GM12878 (cell line): ENCODE data around the gene RASAL2. TPM values are rescaled to one million over a fixed set of nuclear protein-coding genes. Genes with fewer than 3 reads are reported as not detected.

Source experiments
- CBFB ChIP-seq: IDR thresholded peaks from 2 replicates; pipeline ENCODE4 v1.6.1; 2016; ENCODE audit warnings: antibody characterized with exemption, low read depth
- CREB1 ChIP-seq: IDR thresholded peaks from 2 replicates; pipeline ENCODE4 v1.6.1; 2012; ENCODE audit warnings: low read depth, mild to moderate bottlenecking, inconsistent platforms
- CTCF ChIP-seq, 3 experiments: IDR thresholded peaks in 2 of 3; conservative IDR thresholded peaks in 1 of 3; 2 replicates each; pipeline ENCODE4 v1.5.1; 2011; ENCODE audit warnings: low read depth in 3 of 3, low read length in 3 of 3, mild to moderate bottlenecking in 3 of 3, control low read depth in 2 of 3, moderate library complexity in 2 of 3, inconsistent platforms in 1 of 3, mixed read lengths in 1 of 3; ENCODE audit not compliant: control insufficient read depth in 2 of 3, insufficient read depth in 1 of 3; ENCODE audit errors: extremely low read depth in 1 of 3
- FOXK2 ChIP-seq: fragments of 450-650 bp; IDR thresholded peaks from 2 replicates; pipeline ENCODE4 v1.6.1; 2017; ENCODE audit warnings: mild to moderate bottlenecking, moderate library complexity
- JUNB ChIP-seq: IDR thresholded peaks from 2 replicates; pipeline ENCODE4 v1.6.1; 2016; ENCODE audit warnings: antibody characterized with exemption, mild to moderate bottlenecking
- JUND ChIP-seq: IDR thresholded peaks from 2 replicates; pipeline ENCODE4 v1.6.1; 2012; ENCODE audit warnings: low read depth, mild to moderate bottlenecking, low read length, improper control_type of control experiment, moderate library complexity
- NFXL1 ChIP-seq: fragments of 450-650 bp; IDR thresholded peaks from 2 replicates; pipeline ENCODE4 v1.6.1; 2017; ENCODE audit warnings: antibody characterized with exemption, mild to moderate bottlenecking, borderline replicate concordance
- NFYB ChIP-seq: IDR thresholded peaks from 2 replicates; pipeline ENCODE4 v1.6.1; 2011; ENCODE audit warnings: low read depth, mild to moderate bottlenecking, low read length, improper control_type of control experiment, moderate library complexity; ENCODE audit not compliant: insufficient read depth
- NKRF ChIP-seq: fragments of 450-650 bp; conservative IDR thresholded peaks from 2 replicates; pipeline ENCODE4 v1.6.1; 2017; ENCODE audit warnings: mild to moderate bottlenecking, moderate library complexity
- NRF1 ChIP-seq: conservative IDR thresholded peaks from 2 replicates; pipeline ENCODE4 v1.6.1; 2011; ENCODE audit warnings: mild to moderate bottlenecking, low read depth, low read length, improper control_type of control experiment
- PML ChIP-seq: IDR thresholded peaks from 2 replicates; pipeline ENCODE4 v1.6.1; 2012; ENCODE audit warnings: low read length, inconsistent platforms
- POLR2AphosphoS2 ChIP-seq: IDR thresholded peaks from 2 replicates; pipeline ENCODE4 v1.6.1; 2011; ENCODE audit warnings: low read depth, mild to moderate bottlenecking, low read length, improper control_type of control experiment, moderate library complexity
- RAD51 ChIP-seq: fragments of 450-650 bp; IDR thresholded peaks from 2 replicates; pipeline ENCODE4 v1.6.1; 2016; ENCODE audit warnings: moderate library complexity, mild to moderate bottlenecking, inconsistent platforms
- RBBP5 ChIP-seq: fragments of 200-600 bp; sonication (generic); conservative IDR thresholded peaks from 2 replicates; pipeline ENCODE4 v1.6.1; 2016
- SREBF1 ChIP-seq: IDR thresholded peaks from 2 replicates; pipeline ENCODE4 v1.6.1; 2012; ENCODE audit warnings: mild to moderate bottlenecking, low read length
- TCF3 ChIP-seq: IDR thresholded peaks from 2 replicates; pipeline ENCODE4 v1.6.1; 2012; ENCODE audit warnings: low read depth, mild to moderate bottlenecking, low read length, borderline replicate concordance; ENCODE audit not compliant: insufficient read depth
- ZBED1 ChIP-seq: IDR thresholded peaks from 2 replicates; pipeline ENCODE4 v1.6.1; 2016; ENCODE audit warnings: borderline replicate concordance
- polyA plus RNA-seq, 11 experiments: library from polyadenylated mRNA; depleted of rRNA in 4 of 11; unstranded in 6 of 11; stranded (reverse) in 5 of 11; fragments of >200 nt; fragmentation: Nextera tagmentation in 4 of 11; fragmentation: Illumina TruSeq in 1 of 11; extraction: Ambion mirVana in 4 of 11; extraction: Trizol in 1 of 11; gene quantifications; 1 replicate in 1 of 11; 2 replicates in 10 of 11; pipeline versions ENCODE4 v1.2.1 to v1.2.3, GENCODE V29; 2011 to 2016; ENCODE audit warnings: inconsistent platforms in 2 of 11, missing spikeins in 2 of 11, low read depth in 1 of 11
- total RNA-seq, 4 experiments: library from RNA; depleted of rRNA in 3 of 4; stranded (reverse); fragments of >200 nt in 3 of 4; fragmentation: Illumina TruSeq in 1 of 4; extraction: Trizol in 1 of 4; gene quantifications; 2 replicates each; pipeline versions ENCODE4 v1.2.1 to v1.2.3, GENCODE V29; 2013 to 2021
- TF ChIP-seq, protein P1 (sequence below): fragments of 450-650 bp; IDR thresholded peaks from 2 replicates; pipeline ENCODE4 v1.6.1; 2018; ENCODE audit warnings: borderline replicate concordance, mild to moderate bottlenecking; ENCODE audit not compliant: partially characterized antibody
- TF ChIP-seq, protein P2 (sequence below): IDR thresholded peaks from 2 replicates; pipeline ENCODE4 v1.6.1; 2012; ENCODE audit warnings: low read depth, low read length, improper control_type of control experiment
- TF ChIP-seq, protein P3 (sequence below): fragments of 450-650 bp; IDR thresholded peaks from 2 replicates; pipeline ENCODE4 v1.6.1; 2017; ENCODE audit warnings: mild to moderate bottlenecking, moderate library complexity

Gene RASAL2
- total and polyA plus RNA-seq, 10 of the 15 experiments (the other 5 are each of a cell fraction or from before 2014, with no cell fraction given), result 0.02 to 6.9 (median 0.17) TPM; not detected in 1

- peak; percentile 34; the same call in 1 of the 2 replicates for TF ChIP-seq RAD51
- TF ChIP-seq, protein P1, sequence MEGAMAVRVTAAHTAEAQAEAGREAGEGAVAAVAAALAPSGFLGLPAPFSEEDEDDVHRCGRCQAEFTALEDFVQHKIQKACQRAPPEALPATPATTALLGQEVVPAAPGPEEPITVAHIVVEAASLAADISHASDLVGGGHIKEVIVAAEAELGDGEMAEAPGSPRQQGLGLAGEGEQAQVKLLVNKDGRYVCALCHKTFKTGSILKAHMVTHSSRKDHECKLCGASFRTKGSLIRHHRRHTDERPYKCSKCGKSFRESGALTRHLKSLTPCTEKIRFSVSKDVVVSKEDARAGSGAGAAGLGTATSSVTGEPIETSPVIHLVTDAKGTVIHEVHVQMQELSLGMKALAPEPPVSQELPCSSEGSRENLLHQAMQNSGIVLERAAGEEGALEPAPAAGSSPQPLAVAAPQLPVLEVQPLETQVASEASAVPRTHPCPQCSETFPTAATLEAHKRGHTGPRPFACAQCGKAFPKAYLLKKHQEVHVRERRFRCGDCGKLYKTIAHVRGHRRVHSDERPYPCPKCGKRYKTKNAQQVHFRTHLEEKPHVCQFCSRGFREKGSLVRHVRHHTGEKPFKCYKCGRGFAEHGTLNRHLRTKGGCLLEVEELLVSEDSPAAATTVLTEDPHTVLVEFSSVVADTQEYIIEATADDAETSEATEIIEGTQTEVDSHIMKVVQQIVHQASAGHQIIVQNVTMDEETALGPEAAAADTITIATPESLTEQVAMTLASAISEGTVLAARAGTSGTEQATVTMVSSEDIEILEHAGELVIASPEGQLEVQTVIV, result no peak
- no peak for TF ChIP-seq ZBED1
- TF ChIP-seq NKRF, result peak; percentile 71; the same call in 1 of the 2 replicates
- no peak for TF ChIP-seq FOXK2
- TF ChIP-seq SREBF1, result no peak
- no peak for TF ChIP-seq RBBP5
- no peak for TF ChIP-seq NFYB
- TF ChIP-seq, protein P2, sequence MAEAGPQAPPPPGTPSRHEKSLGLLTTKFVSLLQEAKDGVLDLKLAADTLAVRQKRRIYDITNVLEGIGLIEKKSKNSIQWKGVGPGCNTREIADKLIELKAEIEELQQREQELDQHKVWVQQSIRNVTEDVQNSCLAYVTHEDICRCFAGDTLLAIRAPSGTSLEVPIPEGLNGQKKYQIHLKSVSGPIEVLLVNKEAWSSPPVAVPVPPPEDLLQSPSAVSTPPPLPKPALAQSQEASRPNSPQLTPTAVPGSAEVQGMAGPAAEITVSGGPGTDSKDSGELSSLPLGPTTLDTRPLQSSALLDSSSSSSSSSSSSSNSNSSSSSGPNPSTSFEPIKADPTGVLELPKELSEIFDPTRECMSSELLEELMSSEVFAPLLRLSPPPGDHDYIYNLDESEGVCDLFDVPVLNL, result peak; percentile 77; the same call in 1 of the 2 replicates
- TF ChIP-seq, protein P3, sequence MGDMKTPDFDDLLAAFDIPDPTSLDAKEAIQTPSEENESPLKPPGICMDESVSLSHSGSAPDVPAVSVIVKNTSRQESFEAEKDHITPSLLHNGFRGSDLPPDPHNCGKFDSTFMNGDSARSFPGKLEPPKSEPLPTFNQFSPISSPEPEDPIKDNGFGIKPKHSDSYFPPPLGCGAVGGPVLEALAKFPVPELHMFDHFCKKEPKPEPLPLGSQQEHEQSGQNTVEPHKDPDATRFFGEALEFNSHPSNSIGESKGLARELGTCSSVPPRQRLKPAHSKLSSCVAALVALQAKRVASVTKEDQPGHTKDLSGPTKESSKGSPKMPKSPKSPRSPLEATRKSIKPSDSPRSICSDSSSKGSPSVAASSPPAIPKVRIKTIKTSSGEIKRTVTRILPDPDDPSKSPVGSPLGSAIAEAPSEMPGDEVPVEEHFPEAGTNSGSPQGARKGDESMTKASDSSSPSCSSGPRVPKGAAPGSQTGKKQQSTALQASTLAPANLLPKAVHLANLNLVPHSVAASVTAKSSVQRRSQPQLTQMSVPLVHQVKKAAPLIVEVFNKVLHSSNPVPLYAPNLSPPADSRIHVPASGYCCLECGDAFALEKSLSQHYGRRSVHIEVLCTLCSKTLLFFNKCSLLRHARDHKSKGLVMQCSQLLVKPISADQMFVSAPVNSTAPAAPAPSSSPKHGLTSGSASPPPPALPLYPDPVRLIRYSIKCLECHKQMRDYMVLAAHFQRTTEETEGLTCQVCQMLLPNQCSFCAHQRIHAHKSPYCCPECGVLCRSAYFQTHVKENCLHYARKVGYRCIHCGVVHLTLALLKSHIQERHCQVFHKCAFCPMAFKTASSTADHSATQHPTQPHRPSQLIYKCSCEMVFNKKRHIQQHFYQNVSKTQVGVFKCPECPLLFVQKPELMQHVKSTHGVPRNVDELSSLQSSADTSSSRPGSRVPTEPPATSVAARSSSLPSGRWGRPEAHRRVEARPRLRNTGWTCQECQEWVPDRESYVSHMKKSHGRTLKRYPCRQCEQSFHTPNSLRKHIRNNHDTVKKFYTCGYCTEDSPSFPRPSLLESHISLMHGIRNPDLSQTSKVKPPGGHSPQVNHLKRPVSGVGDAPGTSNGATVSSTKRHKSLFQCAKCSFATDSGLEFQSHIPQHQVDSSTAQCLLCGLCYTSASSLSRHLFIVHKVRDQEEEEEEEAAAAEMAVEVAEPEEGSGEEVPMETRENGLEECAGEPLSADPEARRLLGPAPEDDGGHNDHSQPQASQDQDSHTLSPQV, result no peak
- no peak for TF ChIP-seq TCF3
- no peak for TF ChIP-seq JUND
- no peak for TF ChIP-seq POLR2AphosphoS2
- TF ChIP-seq JUNB, result no peak
- TF ChIP-seq CREB1, result peak; percentile 78
- no peak for TF ChIP-seq PML
- no peak for TF ChIP-seq CBFB
- TF ChIP-seq NRF1, result no peak
- TF ChIP-seq CTCF (IDR thresholded peaks at IDR 0.05 in 2 of 3, conservative IDR thresholded peaks at IDR 0.05 in 1 of 3; ENCODE audit: control insufficient read depth in 2 of 3, extremely low read depth in 1 of 3, insufficient read depth in 1 of 3, low read depth in 3 of 3, low read length in 3 of 3), result no peak
- 0 out of 2 replicates have a peak, but pooled peaks have one; percentile 28 for TF ChIP-seq NFXL1
Measured at GRCh38 chr1:178093494-178093950, 382 bp upstream of the RASAL2 start (continued).
